Measurements from ENCODE around the gene GPC6.

DNA sequence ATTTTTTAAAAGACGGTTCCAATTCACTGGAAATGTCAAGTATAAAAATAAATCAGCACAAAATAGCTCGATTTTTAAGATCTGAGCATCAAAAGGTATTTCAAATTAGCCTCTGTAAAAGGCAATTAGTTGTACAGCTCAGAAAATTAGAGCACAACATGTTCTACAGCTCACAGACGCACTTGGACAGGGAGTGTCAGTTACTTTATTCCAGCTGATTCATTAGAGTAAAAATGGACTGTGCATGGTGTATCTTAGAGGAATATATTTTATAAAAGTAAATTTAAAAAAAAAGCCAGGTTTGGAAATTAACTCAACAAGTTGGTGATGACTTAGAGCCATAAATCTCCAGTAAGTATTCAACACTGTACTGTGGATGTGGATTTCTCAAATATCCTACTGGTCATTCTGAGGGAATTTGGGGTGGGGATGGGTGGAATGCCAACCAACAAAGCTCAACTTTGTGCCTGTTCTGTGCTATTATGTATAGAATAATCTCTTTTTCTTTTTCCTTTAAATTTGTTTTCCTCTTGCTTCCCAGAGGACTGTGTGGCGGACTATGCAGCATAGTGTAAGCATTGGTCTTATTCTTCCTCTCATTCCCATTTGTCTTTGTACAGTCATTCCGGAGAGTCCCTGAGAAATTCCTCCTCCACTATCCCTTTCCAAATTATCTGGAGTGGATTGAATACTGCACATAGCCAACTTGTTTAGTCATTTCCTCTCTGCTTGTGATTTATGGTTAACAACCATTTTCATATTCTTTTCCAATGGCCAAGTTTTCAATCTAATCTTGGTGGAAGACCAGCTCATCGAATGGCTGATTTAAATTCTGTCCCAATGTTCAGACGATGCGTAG, 1083.6 kb downstream of the GPC6 start:
- TF ChIP-seq POLR2A (IDR thresholded peaks at IDR 0.05; ENCODE audit: low read depth, low read length) (no peak), POLR2AphosphoS5 (IDR thresholded peaks at IDR 0.05; ENCODE audit: low read depth, low read length) (no peak), TAF1 (IDR thresholded peaks at IDR 0.05; ENCODE audit: borderline replicate concordance, low read depth, low read length) (no peak)
